GM21576 (cell line): Measurements from ENCODE around the gene DIP2C.

Source experiments
- ATAC-seq: cut with Tn5 transposase; IDR thresholded peaks from one replicate; pipeline ENCODE4 v1.9.1; 2021; ENCODE audit warnings: mild to moderate bottlenecking, moderate library complexity; ENCODE audit not compliant: unreplicated experiment

Gene DIP2C

DNA sequence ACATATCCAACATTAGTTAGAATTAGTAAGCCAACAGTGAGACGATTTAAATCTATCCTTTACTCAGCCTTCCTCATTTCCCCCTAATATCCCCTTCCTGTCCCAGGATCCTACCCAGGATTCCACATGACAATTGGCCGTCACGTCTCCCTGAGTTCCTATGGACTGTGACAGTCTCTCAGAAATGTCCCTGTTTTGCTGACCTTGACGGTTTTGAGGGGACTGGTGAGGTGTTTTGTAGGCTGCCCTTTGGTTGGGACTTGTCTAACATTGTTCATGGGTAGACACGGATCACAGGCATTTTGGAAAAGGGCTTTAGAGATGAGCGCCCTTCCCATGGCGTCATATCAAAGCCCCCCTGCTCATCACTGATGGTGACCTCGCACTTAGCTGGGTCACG, 391.4 kb downstream of the DIP2C start:
- ATAC-seq = no peak

DNA sequence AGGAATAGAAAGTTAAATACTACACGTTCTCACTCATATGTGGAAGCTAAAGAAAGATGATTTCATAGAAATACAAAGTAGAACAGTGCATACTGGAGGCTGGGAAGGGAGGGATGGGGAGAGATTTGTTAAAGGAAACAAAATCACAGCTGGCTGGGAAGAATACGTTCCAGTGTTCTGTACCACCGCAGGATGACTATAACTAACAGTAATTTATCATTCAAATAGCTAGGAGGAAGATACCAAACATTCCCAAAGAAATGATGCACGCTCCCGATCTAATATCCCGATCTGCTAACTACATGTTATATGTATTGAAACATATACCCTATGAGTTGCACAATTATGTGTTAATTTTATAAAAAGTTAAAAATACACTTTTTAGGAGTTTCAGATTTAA, 391.9 kb downstream of the DIP2C start:
- ATAC-seq = no peak

DNA sequence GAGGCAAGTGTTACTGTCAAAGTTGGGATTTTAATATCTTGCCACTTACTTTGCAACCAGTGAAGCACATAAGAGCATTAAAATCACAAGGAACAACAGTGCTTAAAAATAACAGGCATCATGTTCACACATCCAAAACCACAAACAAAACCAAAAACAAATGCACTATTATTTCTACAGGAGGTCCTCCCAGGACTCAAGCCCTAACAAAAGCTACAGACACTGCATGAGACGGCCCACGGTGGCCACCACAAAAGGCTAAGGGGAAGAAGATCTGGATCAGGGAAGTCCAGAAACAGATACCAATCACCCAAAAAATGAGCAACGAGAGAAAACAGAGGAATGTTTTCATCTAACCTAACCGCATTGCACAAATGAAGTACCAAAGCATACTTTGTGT, 395.8 kb downstream of the DIP2C start:
- no peak for ATAC-seq

DNA sequence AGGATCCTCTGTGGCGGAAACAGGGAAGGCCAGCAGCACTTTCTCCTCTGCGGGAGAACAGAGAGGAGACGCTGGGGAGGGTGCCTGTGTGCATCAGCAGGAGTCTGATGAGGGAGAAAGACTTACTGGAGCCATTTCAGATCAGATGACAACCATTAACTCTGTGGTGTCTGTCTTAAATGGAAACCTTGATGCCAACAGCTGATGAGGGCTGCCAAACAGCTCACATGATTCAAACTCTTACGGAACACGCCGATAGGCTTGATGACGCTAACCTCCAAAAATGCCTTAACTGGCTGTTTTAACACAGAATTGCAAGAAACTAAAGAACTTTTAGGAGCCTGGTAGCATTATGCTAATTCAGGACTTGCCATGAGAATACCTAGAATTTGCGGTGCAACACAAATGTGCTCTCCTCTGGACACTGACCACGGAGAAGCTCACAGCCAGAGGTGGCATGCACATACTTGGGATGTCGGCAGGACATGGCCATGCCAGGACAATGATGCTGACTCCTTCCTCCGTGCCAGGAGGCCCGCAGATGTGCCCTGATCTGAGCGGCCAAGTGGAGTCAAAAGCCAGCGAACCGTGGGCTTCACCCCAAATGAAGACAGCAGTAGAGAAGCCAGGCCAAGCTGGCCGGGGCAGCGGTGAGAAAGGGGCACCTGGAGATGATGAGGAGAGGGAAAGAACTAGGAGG, 399.3 kb downstream of the DIP2C start:
- ATAC-seq = no peak

DNA sequence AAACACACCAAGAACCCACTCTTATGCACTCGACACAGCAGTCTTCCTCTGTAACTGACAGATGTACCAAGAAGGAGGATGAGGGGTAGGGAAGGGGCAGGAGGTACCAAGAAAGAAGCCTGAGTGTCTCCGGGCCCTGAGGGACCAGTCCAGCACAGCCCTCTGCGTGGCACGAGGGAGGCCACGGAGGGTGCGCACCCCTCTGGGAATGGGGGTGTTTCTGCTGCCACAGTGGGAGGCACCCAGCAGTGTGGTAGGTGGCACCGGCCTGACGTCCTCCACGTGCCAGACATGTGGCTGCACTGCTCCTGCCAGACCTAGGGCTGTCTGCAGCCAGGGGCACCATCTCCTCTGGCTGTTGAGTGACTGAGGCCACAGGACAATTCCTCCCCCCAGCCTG, 399.9 kb downstream of the DIP2C start:
- ATAC-seq = no peak

DNA sequence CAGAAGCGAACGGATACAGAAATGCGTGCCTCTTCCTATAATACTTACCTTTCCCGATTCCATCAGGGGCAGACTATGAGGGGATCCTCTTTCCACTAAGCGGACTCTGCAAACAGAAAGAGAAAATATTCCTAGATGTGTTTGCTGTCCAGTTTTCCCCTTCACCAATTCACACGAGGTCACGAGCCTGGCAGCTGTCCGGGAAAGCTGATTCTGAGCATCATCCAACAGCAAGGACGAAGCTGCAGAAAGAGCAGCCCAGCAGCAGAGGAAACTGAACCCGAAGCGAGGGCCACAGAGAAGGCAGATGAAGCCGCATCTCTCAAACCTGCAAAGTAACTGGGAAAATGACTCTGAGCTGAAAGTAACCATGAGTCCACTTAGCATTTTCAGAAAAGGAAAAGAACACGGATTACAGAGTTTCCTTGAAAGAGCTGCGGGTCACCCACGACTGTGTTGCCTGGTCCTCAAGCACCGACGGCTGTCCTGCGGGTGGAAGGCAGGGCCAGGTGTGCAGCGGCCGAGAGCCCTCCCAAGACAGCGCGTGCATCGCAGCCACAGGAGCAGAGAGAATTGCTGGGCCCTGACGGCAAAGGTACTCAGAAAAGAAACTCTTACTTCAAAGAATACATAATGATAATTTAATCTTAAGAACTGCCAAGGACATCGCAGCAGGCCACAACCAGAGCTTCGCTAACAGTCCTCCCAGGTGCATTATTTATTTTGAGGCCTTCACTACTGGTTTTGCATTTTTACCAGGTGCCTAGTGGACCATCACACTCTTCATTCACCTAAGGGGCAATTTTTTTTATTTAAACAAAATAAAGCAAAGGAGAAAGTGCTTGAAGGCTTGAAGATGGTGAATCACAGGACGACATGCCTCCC, 400.9 kb downstream of the DIP2C start:
- ATAC-seq = no peak

DNA sequence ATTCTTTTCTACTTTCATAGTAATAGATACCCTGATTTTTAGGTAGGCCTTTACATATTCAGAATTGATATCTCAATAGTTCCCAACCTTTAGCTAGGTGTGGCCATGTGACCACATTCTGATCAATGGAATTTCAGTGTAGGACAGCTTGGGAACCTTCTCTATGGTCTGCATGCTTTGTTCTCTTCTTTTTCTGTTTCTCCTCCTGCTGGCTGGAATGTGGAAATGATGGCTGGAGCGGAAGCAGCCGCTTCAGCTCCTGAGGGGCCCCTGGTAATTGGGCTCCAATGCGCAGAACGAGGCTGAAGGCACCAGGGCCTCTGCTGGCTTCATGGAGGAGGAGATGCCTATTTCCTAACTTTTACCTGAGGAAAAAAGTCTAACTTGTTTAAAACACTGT, 401.7 kb downstream of the DIP2C start:
- no peak for ATAC-seq

DNA sequence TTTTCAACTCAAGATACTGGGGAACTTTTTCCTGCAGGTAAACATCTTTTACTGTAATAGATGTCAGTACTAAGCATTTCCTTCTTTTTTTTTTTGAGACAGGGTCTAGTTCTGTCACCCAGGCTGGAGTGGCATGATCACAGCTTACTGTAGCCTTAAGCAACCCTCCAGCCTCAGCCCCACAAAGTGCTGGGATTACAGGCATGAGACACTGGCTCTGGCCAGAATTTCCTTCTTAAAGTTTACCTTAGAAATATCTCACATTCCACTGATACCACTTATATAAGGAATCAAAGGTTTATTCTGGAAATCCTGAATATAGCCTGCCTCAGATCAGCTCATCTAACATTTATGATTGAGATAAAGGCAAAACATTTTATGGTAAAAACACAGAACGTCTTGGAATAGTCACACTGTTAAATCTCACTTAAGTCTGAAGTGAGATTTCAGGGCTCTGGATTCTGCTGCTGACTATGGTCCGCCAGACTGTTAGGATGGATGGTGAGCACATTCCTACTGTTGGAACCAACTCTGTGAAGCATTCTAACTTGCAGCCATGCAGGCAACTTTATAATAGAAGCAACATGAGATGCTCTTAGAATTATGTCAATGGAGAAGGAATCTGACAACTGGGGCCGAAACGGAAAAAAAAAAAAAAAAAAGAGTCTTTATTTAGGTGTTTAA, 402.3 kb downstream of the DIP2C start:
- no peak for ATAC-seq

DNA sequence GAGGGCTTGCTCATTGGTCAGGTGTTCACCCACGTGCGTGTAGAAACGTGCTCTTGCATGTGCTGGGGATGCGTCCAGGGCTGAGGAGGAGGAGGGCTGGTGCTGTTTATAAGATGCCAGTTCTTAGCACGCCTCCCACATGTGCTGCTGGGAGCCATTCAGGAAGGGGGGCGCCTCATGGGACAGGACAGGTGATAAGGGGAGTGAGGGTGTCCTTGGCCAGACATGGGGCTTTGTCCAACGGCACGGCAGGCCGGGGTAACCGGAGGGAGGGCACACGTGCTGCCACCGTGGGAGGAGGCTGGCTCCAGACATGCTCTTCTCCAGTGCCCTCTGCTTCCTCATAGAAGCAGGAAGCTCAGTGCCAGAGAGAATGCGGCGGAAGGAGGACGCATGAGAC, 404.3 kb downstream of the DIP2C start:
- no peak for ATAC-seq

DNA sequence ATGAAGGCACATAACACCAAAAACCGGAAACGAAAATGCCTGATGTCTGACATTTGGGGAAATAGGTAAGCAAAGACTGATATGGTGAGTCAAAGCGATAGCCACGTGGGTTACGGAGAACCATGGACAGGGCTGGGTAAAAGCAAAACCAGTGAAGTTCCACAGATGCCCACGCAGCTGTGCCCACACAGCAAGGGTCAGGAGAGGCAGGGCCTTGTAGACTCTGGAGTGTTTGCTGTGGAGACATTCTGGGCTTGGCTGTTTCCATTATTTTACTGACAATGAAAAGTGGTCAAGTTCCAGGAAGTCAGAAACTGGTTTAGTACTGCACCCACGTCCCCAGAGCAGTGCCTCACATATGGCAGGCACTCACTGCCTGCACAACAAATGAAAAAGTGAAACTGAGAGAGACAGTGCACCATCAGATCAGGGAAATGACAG, 405.5 kb downstream of the DIP2C start:
- ATAC-seq = peak; percentile 82

DNA sequence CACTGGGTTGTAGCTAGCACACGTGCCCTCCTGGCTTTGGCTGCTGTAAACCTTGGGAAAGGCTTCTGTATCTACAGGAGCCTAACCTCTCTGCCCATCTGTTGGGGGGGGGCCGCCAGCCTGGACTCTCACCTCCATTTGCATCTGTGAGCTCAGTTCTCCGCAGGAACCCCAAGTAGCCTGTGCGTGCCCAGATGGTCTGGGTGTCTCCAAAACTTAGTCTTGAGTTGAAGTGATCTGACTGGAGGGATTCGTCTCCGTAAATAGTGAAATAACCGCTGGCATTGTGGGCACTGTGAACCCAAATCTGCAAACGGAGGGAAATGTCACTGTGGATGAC, 406.4 kb downstream of the DIP2C start:
- ATAC-seq = peak; percentile 4

DNA sequence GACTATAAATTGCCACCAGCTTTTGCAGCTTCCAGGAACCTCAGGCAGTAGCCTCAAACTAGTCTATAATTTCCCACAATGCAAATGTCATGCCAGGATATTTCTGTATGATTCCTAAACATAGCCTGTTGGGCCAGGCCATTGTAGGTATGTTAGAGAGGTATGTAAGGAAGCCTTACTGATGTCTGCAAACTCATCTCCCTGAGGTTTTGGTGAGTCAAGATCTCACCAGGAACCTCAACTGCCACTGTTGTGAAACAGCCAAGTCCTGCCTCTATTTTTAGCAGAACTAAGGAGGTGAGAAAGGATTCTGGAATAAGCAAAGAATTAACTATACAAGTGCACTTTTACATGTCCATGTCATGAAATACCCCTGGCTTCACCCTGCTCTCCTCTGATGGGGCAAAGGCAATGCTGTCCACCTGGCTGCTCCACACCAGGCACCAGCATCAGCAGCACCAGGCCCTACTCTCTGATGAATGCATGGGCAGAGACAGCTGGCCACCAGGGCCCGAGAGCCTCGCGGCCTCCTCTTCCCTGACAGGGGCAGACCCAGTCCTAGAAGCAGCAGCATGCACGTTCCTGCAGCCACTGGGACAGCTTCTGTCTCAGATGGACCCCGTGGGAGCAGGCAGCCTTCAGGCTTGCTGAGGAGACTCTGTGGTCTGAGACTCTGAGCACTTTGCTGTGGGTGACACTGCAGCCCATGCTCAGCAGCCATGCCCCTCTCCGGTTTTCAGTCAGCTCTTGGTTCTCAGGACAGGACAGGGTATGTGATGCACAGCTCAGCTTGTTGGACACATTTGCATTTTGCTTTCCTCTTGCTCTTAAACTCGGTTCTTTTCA, 407.0 kb downstream of the DIP2C start:
- ATAC-seq = peak; percentile 51

DNA sequence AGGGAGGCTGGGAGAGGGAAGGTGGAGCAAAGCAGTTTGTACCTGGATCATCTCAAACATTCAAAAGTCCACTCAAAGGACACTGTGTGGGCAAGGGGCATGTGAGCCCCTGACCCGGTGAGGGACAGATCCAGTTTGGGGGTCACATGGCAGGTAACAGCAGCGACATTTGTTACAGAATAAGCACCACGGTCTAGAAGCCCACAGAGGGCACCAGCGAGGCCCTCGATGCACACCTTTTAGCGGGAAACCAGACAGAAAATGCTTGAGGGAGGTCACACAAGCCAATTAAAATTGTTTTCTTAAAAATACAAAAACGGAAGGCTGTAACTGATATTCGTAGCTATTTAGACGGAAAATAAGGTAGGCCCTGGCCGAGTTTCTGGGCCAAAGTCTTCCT, 409.8 kb downstream of the DIP2C start:
- no peak for ATAC-seq

DNA sequence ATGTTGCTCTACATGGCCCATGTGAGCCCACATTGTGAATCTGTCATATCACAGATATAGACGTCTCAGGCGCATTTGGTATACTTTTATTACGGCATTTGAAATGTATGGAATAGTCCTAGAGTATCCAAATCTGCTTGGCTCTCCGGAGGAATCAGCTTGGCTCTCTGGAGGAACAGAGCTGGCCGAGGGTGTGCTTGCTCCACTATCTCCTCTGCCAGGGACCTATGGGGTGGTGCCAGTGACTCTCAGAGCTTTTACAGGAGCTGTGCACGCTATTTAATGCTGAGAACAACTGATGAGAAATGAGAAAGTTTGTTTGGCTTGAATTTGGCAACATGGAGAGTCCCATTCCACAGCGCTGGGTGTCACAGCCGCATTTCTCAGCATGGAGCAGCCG, 410.2 kb downstream of the DIP2C start:
- ATAC-seq = no peak

DNA sequence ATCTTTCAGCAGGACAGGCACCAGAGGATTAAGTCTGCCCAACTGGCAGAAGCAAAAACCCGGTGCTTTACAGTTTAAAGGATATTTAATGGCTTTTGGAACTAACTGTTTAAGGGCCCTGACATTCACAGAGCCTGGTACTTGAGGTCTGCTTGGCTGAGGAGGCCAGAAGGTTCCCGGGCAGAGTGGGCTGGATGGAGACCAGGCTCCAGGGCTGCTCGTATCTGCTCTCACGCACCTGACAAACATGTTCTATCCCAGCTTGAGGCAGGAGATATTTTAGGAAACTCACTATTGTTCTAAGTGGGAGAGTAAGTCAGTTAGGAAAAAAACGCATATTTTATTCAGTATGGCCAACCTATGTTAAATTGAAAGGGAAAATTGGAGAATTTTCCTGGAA, 410.8 kb downstream of the DIP2C start:
- no peak for ATAC-seq

DNA sequence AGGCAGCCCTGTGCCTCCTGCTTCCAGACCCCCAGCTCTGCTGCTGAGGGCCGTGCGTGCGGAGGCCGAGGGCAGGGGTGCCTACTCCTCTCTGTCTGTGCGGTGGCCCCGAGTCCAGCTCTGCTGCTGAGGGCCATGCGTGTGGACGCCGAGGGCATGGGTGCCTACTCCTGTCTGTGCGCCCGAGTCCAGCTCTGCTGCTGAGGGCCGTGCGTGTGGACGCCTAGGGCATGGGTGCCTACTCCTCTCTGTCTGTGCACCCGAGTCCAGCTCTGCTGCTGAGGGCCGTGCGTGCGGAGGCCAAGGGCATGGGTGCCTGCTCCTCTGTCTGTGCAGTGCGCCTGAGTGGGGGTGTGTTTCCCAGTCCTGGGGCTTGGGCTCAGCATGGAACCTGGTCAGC, 411.5 kb downstream of the DIP2C start:
- ATAC-seq = no peak

DNA sequence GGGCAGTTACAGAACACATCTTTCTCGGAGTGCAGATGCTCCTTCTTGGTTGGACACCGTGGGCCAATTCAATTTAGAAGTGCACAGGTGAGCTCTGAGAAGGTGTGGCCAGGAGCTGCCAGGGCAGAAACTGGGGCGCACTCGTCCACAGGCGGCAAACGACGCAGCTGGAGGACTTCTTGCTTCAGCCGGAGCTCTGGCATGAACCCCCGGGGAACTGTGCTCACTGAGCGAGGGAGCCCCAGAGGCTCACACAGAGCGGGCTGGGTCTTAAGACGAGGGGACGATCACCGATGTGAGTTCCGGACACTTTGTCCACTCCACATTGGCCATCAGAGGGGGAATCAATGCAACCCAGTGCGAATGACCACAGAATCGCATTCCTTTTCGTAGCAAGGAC, 413.8 kb downstream of the DIP2C start:
- no peak for ATAC-seq

DNA sequence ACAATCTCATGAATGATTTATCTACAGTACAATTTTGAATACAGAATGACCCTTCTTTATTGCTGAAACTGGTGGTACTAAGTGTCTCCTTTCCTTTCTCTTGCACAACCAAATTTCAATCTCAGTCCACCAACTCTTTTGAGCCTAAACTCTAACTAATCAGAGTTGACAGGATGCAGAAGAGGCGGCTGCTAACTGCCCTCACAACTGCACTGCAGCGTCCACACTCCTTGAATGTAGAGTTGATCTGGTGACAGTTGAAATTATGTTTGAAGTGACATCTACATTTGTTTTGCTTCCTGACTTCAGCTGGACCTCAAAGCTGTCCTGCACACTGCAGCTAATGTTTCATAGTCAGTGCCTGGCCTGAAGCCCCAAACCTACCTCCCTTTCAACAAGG, 414.6 kb downstream of the DIP2C start:
- no peak for ATAC-seq

DNA sequence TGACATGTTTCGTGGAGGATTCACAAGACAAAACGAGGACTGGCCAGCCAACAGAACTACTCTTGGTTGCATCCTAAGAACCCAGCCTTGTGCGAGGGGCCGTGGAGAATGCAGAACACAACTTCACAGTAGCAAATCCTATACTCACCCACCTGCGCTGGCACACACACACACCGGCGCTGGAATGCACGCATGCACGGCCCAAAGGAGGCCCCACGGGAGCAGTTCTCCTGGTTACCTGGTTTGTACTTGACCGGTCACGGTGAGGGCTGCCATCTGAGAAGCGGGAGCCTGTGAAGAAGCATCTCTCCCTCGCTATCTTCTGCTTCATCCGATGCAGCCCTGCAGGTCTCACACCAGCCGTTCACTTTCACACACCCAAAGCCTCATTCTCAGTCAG, 416.4 kb downstream of the DIP2C start:
- ATAC-seq = no peak

DNA sequence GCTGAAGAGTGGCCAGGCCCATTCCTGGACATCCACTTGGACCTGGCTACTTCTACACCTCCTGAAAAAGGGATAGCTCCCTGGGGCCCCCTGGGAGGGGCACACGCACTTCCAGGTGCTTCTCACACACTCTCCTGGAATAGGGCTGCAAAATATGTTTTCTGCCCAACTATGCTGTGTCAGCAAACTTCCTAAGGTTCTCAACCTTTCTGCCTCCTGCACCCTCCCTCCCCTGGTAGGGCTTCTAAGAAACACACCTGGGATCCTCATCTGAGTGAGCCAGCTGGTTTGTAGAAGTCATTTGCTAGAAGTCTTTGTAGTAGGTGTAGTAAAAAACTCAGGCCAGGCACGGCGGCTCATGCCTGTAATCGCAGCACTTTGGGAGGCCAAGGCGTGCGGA, 417.7 kb downstream of the DIP2C start:
- ATAC-seq = no peak

DNA sequence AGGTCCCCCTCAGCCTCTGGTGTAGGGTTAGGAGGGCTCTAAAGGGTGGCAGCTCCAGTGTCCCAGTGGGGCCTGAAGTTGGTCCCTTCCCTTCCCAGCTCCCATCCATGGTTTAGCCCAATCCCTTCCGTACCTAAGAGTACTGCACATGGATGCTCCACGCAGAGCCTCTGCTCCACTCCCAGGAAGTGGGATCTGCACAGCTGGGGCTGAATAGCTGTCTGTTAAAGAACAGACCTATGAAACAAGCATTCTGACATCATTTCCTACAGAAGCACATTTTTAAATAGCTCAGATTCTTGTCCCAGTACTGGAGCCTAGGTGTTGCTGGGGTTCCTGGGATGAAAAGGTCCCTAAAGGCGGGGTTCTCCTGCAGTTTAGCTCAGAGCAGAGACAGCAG, 418.3 kb downstream of the DIP2C start:
- ATAC-seq = no peak
